ENCODE measurements around the gene SLC25A22.

GRCh38 chr11:826227-826621 is 28.1 kb upstream of the SLC25A22 start:
- TF ChIP-seq POLR2A (IDR thresholded peaks at IDR 0.05) = no peak
- TF ChIP-seq, protein P1, sequence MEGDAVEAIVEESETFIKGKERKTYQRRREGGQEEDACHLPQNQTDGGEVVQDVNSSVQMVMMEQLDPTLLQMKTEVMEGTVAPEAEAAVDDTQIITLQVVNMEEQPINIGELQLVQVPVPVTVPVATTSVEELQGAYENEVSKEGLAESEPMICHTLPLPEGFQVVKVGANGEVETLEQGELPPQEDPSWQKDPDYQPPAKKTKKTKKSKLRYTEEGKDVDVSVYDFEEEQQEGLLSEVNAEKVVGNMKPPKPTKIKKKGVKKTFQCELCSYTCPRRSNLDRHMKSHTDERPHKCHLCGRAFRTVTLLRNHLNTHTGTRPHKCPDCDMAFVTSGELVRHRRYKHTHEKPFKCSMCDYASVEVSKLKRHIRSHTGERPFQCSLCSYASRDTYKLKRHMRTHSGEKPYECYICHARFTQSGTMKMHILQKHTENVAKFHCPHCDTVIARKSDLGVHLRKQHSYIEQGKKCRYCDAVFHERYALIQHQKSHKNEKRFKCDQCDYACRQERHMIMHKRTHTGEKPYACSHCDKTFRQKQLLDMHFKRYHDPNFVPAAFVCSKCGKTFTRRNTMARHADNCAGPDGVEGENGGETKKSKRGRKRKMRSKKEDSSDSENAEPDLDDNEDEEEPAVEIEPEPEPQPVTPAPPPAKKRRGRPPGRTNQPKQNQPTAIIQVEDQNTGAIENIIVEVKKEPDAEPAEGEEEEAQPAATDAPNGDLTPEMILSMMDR (IDR thresholded peaks at IDR 0.05) = no peak
- no peak for TF ChIP-seq POLR2AphosphoS5 (IDR thresholded peaks at IDR 0.05)

Data from breast epithelium (tissue), 3 donors.